ENCODE data around the gene NT5C. TPM values are rescaled to one million over a fixed set of nuclear protein-coding genes. Genes with fewer than 3 reads are reported as not detected.
"Not testable (repeated sequence)": the region's sequence is repeated elsewhere in the genome, so short reads cannot be mapped to it uniquely, and the experiment has no call there.

The NT5C gene
- total RNA-seq, 4 donors from 2014 or later, result 58.6 to 86.7 (median 69.6) TPM

DNA sequence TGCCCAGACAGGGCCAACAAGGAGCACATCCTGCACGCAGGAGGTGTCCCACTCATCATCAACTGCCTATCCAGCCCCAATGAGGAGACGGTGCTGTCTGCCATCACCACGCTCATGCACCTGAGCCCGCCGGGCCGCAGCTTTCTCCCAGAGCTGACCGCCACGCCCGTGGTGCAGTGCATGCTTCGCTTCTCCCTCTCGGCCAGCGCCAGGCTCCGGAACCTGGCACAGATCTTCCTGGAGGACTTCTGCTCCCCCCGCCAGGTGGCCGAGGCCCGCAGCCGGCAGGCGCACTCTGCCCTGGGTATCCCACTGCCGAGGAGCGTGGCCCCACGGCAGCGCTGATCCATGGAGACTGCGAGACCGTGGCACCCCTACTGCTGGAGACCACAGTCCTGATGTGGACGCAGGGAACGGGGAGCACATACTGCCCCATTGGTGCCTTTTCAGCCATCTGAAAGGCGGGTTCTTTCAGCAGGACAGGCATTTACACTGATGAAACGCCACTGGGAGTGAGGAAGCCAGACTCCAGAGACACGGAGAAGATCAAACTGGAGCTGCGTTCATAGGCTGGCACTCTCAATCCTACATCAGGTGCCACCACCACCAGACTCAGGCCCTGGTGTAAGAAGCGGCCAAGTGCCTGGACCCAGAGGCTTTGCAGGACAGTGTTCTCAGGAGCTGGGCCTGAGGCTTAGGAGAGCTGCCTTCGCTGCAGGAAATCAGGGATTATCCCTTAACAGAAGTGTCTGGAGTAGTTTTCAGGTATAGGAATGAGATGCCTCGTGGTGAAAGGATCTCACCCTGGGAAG lies 2.6 kb downstream of the NT5C start:
- H3K4me1 ChIP-seq, result peaks cover 39% of the 10 kb centered on the region
- no peaks in the 10 kb centered on the region for H3K9me3 ChIP-seq
- no peaks in the 10 kb centered on the region for H3K27me3 ChIP-seq
- TF ChIP-seq EP300 (IDR thresholded peaks at IDR 0.05) (no peak), POLR2AphosphoS5 (IDR thresholded peaks at IDR 0.05) (no peak), POLR2A (IDR thresholded peaks at IDR 0.05) (no peak)
- TF ChIP-seq, protein P1, sequence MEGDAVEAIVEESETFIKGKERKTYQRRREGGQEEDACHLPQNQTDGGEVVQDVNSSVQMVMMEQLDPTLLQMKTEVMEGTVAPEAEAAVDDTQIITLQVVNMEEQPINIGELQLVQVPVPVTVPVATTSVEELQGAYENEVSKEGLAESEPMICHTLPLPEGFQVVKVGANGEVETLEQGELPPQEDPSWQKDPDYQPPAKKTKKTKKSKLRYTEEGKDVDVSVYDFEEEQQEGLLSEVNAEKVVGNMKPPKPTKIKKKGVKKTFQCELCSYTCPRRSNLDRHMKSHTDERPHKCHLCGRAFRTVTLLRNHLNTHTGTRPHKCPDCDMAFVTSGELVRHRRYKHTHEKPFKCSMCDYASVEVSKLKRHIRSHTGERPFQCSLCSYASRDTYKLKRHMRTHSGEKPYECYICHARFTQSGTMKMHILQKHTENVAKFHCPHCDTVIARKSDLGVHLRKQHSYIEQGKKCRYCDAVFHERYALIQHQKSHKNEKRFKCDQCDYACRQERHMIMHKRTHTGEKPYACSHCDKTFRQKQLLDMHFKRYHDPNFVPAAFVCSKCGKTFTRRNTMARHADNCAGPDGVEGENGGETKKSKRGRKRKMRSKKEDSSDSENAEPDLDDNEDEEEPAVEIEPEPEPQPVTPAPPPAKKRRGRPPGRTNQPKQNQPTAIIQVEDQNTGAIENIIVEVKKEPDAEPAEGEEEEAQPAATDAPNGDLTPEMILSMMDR (IDR thresholded peaks at IDR 0.05), result no peak
- H3K36me3 ChIP-seq, result peaks cover 17% of the 10 kb centered on the region
- DNase-seq (ENCODE audit: low spot score in 2 of 2), result no peak
- no peak overlapping the region for H3K4me3 ChIP-seq
- 88% methylated on average over 6 of the region's 33 CpGs for WGBS
- no peak overlapping the region for H3K27ac ChIP-seq

DNA sequence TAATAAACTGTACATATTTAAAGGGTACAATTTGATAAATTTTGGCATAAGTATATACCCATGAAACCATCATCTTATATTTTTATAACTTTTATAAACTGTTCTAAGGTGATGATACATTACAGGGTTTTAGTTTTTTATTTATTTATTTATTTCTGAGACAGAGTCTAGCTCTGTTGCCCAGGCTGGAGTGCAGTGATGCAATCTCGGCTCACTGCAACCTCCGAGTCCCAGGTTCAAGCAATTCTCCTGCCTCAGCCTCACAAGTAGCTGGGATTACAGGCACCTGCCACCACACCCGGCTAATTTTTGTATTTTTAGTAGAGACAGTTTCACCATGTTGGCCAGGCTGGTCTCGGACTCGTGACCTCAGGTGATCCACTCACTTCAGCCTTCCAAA lies 3.6 kb downstream of the NT5C start:
- H3K36me3 ChIP-seq, result peaks cover 17% of the 10 kb centered on the region
- not testable (repeated sequence) for H3K4me3 ChIP-seq; H3K9me3 ChIP-seq; H3K27ac ChIP-seq; DNase-seq (ENCODE audit: low spot score in 2 of 2); H3K27me3 ChIP-seq
- H3K4me1 ChIP-seq, result peaks cover 41% of the 10 kb centered on the region
- WGBS, result 83% methylated on average over 5 of the region's 5 CpGs

DNA sequence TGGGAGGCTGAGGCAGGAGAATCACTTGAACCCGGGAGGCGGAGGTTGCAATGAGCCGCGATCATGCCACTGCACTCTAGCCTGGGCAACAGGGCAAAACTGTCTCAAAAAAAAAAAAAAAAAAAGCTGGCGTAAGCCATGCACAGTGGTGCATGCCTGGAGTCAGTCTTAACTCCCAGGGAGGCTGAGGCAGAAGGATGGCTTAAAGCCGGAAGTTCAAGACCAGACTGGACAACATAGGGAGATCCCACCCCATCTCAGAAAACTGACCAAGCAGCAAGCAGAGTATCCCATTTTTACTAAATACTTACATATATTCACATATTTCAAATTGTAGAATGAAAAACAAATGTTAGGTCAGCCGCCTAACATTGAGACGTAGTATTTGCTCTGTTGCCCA lies 4.6 kb downstream of the NT5C start:
- Histone ChIP-seq H3K27ac (no peak overlapping the region), H3K27me3 (no peaks in the 10 kb centered on the region), H3K4me1 (peaks cover 36% of the 10 kb centered on the region), H3K9me3 (no peaks in the 10 kb centered on the region), H3K36me3 (peaks cover 17% of the 10 kb centered on the region), H3K4me3 (no peak overlapping the region)
- DNase-seq (ENCODE audit: low spot score in 2 of 2), result no peak
- TF ChIP-seq POLR2A (IDR thresholded peaks at IDR 0.05), result no peak
- no peak for TF ChIP-seq POLR2AphosphoS5 (IDR thresholded peaks at IDR 0.05)
- TF ChIP-seq, protein P1 (IDR thresholded peaks at IDR 0.05), result no peak
- no peak for TF ChIP-seq EP300 (IDR thresholded peaks at IDR 0.05)
- 85% methylated on average over 8 of the region's 8 CpGs for WGBS

DNA sequence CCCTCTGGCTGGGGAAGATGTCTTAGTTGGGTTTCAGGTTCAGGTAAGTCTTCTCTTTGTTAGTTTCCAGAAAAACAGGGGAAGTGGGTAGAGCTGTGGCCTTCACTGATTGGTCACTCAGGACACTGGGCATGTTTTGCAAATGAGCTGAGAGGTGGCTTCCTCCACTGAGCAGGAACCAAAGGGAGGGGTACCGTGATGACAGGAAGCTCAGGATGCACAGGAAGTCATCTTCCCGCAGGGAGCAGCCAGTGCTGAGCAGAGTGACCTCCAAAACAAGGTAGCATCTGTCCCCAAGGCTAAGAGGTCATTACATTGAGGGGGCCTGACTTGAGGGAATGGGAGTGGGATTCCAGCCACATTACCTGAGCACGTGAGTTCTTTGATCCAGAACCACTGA lies 5.6 kb downstream of the NT5C start:
- no peak for TF ChIP-seq EP300 (IDR thresholded peaks at IDR 0.05)
- no peak for TF ChIP-seq POLR2A (IDR thresholded peaks at IDR 0.05)
- TF ChIP-seq, protein P1 (IDR thresholded peaks at IDR 0.05), result no peak
- no peak for TF ChIP-seq POLR2AphosphoS5 (IDR thresholded peaks at IDR 0.05)
- Histone ChIP-seq H3K36me3 (peaks cover 17% of the 10 kb centered on the region), H3K4me3 (no peak overlapping the region), H3K4me1 (peaks cover 33% of the 10 kb centered on the region), H3K27ac (no peak overlapping the region), H3K27me3 (no peaks in the 10 kb centered on the region), H3K9me3 (no peaks in the 10 kb centered on the region)
- no peak for DNase-seq (ENCODE audit: low spot score in 2 of 2)
- WGBS, result 62% methylated on average over 3 of the region's 3 CpGs

DNA sequence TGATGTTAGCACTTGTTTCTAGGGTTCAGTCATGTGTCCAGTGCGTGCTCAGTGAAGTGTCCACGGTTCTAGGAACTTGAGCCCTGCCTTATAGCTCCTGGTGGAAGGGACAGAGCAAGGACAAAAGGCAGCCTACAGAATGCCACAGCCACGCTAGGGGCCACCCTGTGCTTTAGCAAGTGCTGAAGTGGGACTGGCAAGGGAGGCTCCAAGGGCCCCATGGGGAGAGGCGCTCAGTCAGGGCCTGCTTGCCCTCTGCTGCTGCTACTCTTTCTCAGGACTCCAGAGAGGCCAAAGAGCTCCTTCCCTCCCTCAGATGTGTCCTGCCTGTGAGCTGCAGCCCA lies 6.8 kb downstream of the NT5C start:
- Histone ChIP-seq H3K4me1 (peaks cover 23% of the 10 kb centered on the region), H3K4me3 (no peak overlapping the region), H3K9me3 (no peaks in the 10 kb centered on the region), H3K27ac (peak overlapping the region; percentile 87), H3K27me3 (no peaks in the 10 kb centered on the region), H3K36me3 (peaks cover 12% of the 10 kb centered on the region)
- TF ChIP-seq EP300 (IDR thresholded peaks at IDR 0.05) (no peak), POLR2A (IDR thresholded peaks at IDR 0.05) (no peak), POLR2AphosphoS5 (IDR thresholded peaks at IDR 0.05) (no peak)
- TF ChIP-seq, protein P1 (IDR thresholded peaks at IDR 0.05), result no peak
- 72% methylated on average over 3 of the region's 4 CpGs for WGBS
- DNase-seq (ENCODE audit: low spot score in 2 of 2), result no peak
